ENCODE data around the gene DNAH5. TPM values are rescaled to one million over a fixed set of nuclear protein-coding genes. Genes with fewer than 3 reads are reported as not detected.

Gene DNAH5
- total RNA-seq, 2 donors from 2014 or later = 0.14 to 0.68 TPM

DNA sequence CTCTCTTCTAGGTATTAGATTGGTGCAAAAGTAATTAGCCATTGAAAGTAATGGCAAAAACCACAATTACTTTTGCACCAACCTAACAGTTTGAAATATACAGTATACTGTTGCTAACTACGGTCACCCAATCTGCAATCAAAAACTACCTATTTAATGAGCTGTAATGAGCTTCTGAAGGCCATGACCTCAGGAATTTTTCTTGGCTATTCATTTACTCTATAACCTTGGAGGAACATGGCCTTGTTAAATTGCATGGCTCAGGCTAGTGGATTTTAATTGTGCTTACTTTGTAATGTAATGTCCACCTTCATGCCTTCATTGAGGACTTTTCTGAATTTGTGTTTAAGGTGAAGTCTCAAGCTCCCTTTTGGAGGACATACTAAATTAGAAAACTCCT lies 24.7 kb downstream of the DNAH5 start:
- no peaks in the 10 kb centered on the region for H3K27me3 ChIP-seq (replicated peaks; ENCODE audit: insufficient read depth)
- DNase-seq (ENCODE audit: low spot score) (no peak), ATAC-seq (ENCODE audit: insufficient number of reproducible peaks, low FRiP score, low read depth) (no peak)
- no peaks in the 10 kb centered on the region for H3K4me1 ChIP-seq (ENCODE audit: control insufficient read depth in 1 of 2, low read depth in 2 of 2)
- no peaks in the 10 kb centered on the region for H3K9me3 ChIP-seq
- no peaks in the 10 kb centered on the region for H3K36me3 ChIP-seq
- no peak overlapping the region for H3K4me3 ChIP-seq
- TF ChIP-seq, protein P1, sequence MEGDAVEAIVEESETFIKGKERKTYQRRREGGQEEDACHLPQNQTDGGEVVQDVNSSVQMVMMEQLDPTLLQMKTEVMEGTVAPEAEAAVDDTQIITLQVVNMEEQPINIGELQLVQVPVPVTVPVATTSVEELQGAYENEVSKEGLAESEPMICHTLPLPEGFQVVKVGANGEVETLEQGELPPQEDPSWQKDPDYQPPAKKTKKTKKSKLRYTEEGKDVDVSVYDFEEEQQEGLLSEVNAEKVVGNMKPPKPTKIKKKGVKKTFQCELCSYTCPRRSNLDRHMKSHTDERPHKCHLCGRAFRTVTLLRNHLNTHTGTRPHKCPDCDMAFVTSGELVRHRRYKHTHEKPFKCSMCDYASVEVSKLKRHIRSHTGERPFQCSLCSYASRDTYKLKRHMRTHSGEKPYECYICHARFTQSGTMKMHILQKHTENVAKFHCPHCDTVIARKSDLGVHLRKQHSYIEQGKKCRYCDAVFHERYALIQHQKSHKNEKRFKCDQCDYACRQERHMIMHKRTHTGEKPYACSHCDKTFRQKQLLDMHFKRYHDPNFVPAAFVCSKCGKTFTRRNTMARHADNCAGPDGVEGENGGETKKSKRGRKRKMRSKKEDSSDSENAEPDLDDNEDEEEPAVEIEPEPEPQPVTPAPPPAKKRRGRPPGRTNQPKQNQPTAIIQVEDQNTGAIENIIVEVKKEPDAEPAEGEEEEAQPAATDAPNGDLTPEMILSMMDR (IDR thresholded peaks at IDR 0.05) = no peak
- H3K27ac ChIP-seq = no peak overlapping the region

DNA sequence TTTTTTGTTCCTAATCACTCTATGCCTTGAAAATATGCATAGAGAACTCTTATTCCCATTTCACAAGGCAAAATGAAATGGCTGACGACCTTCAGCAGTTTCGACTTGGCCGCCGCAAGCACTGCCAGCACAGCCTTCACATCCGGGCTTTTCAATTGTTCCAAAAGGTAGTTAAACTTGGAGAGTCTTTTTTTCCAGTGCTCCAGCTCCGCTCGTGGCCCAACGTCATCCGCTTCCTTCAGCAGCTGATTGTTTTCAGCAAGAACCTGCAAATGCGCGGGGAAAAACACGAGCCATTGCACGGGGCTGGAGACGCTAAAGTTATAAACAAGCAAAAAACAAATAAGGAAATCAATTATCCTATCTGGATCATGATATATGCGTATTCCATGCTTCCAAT lies 25.4 kb downstream of the DNAH5 start:
- Histone ChIP-seq H3K27ac (no peak overlapping the region), H3K4me1 (ENCODE audit: control insufficient read depth in 1 of 2, low read depth in 2 of 2) (no peaks in the 10 kb centered on the region), H3K27me3 (replicated peaks; ENCODE audit: insufficient read depth) (no peaks in the 10 kb centered on the region), H3K9me3 (no peaks in the 10 kb centered on the region), H3K4me3 (no peak overlapping the region), H3K36me3 (no peaks in the 10 kb centered on the region)
- DNase-seq (ENCODE audit: low spot score) = no peak
- ATAC-seq (ENCODE audit: insufficient number of reproducible peaks, low FRiP score, low read depth) = no peak
- TF ChIP-seq, protein P1 (IDR thresholded peaks at IDR 0.05) = no peak

DNA sequence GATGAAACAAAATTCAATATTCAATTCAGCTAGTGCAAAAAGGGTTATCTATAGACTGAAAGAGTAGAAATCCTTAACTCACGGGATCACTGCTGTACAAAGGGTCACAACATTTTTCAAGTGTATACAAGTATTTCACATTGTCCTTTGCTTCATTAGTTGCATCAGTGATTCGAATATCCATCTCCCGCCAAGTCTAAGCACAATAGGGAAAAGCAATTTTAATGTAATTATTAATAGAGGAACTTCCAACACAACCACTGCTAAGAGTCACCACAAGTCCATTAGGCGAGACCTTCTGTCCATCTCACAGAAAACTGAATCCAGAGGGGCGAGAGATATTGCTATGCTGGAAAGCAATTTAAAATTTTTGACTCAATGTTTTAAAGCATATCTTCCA lies 27.4 kb downstream of the DNAH5 start:
- Histone ChIP-seq H3K4me3 (no peak overlapping the region), H3K4me1 (ENCODE audit: control insufficient read depth in 1 of 2, low read depth in 2 of 2) (no peaks in the 10 kb centered on the region), H3K9me3 (no peaks in the 10 kb centered on the region), H3K27me3 (replicated peaks; ENCODE audit: insufficient read depth) (no peaks in the 10 kb centered on the region), H3K36me3 (no peaks in the 10 kb centered on the region), H3K27ac (no peak overlapping the region)
- ATAC-seq (ENCODE audit: insufficient number of reproducible peaks, low FRiP score, low read depth) (no peak), DNase-seq (ENCODE audit: low spot score) (no peak)
- TF ChIP-seq, protein P1 (IDR thresholded peaks at IDR 0.05) = no peak

DNA sequence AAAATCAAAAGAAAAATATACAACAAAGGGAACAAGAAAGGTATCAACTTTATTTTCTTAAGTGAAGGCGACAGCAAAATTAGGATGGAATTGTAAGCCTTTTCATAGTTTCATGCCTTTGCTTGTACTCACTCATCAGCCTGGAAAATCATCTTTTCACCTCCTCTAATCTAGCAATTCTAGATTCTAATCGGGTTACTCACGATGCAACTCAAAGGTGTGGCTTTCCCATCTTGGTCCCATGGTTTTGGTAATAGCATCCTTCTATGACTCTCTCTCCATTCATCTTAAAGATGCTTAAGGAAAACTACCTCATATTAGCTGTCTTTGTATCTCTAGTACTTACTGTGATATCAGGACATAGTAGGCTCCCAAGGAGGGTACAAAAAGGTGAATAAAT lies 30.5 kb downstream of the DNAH5 start:
- TF ChIP-seq, protein P1 (IDR thresholded peaks at IDR 0.05) = no peak

DNA sequence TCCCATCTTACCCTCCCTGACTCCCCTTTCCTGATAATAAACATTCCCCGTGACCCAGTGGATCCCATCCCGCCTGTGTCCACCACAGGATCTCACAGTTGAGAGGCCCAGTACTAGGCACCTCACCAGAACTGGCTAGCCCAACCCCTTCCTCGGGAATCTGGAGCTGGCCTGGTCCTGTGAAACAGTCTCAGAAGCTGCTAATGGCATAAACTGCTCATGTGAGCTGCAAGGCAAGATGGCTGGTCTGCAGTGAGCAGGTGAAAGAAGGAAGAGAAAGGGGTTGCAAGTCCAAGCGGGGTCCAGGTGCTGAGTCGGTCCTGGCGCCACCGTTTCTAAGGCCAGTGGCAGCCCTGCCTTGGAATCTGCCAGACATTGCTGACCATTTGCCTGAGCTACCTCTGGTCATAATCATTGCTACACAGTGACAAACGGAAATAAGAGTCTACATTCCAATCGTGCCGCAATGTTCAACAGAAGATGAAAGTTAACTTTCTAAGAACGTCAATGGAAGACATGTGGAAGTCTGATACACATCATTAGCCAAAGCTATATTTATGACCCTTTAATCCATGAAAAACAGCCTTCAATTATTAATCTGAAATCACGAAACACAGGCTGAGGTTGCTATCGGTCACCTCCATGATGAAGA lies 33.7 kb downstream of the DNAH5 start:
- no peak overlapping the region for H3K27ac ChIP-seq
- no peak for ATAC-seq (ENCODE audit: insufficient number of reproducible peaks, low FRiP score, low read depth)
- H3K4me1 ChIP-seq (ENCODE audit: control insufficient read depth in 1 of 2, low read depth in 2 of 2) = no peaks in the 10 kb centered on the region
- TF ChIP-seq, protein P1 (IDR thresholded peaks at IDR 0.05) = no peak
- no peak overlapping the region for H3K4me3 ChIP-seq
- no peaks in the 10 kb centered on the region for H3K27me3 ChIP-seq (replicated peaks; ENCODE audit: insufficient read depth)
- H3K9me3 ChIP-seq = no peaks in the 10 kb centered on the region
- DNase-seq (ENCODE audit: low spot score) = no peak
- no peaks in the 10 kb centered on the region for H3K36me3 ChIP-seq

More for the DNA sequence above, 30.5 kb downstream of the DNAH5 start:
- Histone ChIP-seq H3K9me3 (no peaks in the 10 kb centered on the region), H3K36me3 (no peaks in the 10 kb centered on the region), H3K27me3 (replicated peaks; ENCODE audit: insufficient read depth) (no peaks in the 10 kb centered on the region), H3K4me1 (ENCODE audit: control insufficient read depth in 1 of 2, low read depth in 2 of 2) (no peaks in the 10 kb centered on the region), H3K4me3 (no peak overlapping the region), H3K27ac (no peak overlapping the region)
- ATAC-seq (ENCODE audit: insufficient number of reproducible peaks, low FRiP score, low read depth) = no peak
- no peak for DNase-seq (ENCODE audit: low spot score)
